Rectal smooth muscle tissue (tissue), 1 donor: Measurements from ENCODE around the gene ACSM3.

Experiments
- H3K27ac ChIP-seq: one replicate; pipeline ENCODE4 v1.7.0; 2013; ENCODE audit warnings: low read depth, low read length, inconsistent platforms
- H3K27me3 ChIP-seq: one replicate; pipeline ENCODE4 v1.7.0; 2013; ENCODE audit warnings: low read length; ENCODE audit not compliant: control insufficient read depth, insufficient read depth
- H3K36me3 ChIP-seq: one replicate; pipeline ENCODE4 v1.7.0; 2013; ENCODE audit warnings: low read length; ENCODE audit not compliant: control insufficient read depth, insufficient read depth
- H3K4me1 ChIP-seq: one replicate; pipeline ENCODE4 v1.7.0; 2013; ENCODE audit warnings: low read length; ENCODE audit not compliant: control insufficient read depth, insufficient read depth
- H3K4me3 ChIP-seq: one replicate; pipeline ENCODE4 v1.7.0; 2013; ENCODE audit warnings: low read length
- H3K9ac ChIP-seq: one replicate; pipeline ENCODE4 v1.7.0; 2013; ENCODE audit warnings: low read length

ACSM3 gene

GRCh38 chr16:20765732-20766131 is 1.9 kb downstream of the ACSM3 start:
- no peak overlapping the region for H3K27ac ChIP-seq
- H3K4me3 ChIP-seq = no peak overlapping the region
- no peak overlapping the region for H3K9ac ChIP-seq
- H3K36me3 ChIP-seq = no peaks in the 10 kb centered on the region
- peaks cover 2% of the 10 kb centered on the region for H3K4me1 ChIP-seq
- H3K27me3 ChIP-seq = no peaks in the 10 kb centered on the region

- no peak overlapping the region for H3K9ac ChIP-seq
Measured at GRCh38 chr16:20766294-20766693, 2.5 kb downstream of the ACSM3 start.

GRCh38 chr16:20767577-20767976 is 3.8 kb downstream of the ACSM3 start:
- Histone ChIP-seq H3K36me3 (no peaks in the 10 kb centered on the region), H3K27me3 (no peaks in the 10 kb centered on the region), H3K4me3 (no peak overlapping the region), H3K4me1 (peaks cover 2% of the 10 kb centered on the region), H3K27ac (no peak overlapping the region), H3K9ac (no peak overlapping the region)

More at GRCh38 chr16:20766294-20766693, 2.5 kb downstream of the ACSM3 start:
- Histone ChIP-seq H3K27ac (no peak overlapping the region), H3K27me3 (no peaks in the 10 kb centered on the region), H3K4me3 (no peak overlapping the region), H3K36me3 (no peaks in the 10 kb centered on the region), H3K4me1 (peaks cover 2% of the 10 kb centered on the region)

- Histone ChIP-seq H3K36me3 (no peaks in the 10 kb centered on the region), H3K27me3 (no peaks in the 10 kb centered on the region), H3K9ac (no peak overlapping the region), H3K4me3 (no peak overlapping the region), H3K4me1 (peaks cover 2% of the 10 kb centered on the region), H3K27ac (no peak overlapping the region)
Measured at GRCh38 chr16:20768121-20768520, 4.3 kb downstream of the ACSM3 start.

- H3K4me3 ChIP-seq = no peak overlapping the region
- no peaks in the 10 kb centered on the region for H3K27me3 ChIP-seq
- no peaks in the 10 kb centered on the region for H3K4me1 ChIP-seq
- H3K36me3 ChIP-seq = no peaks in the 10 kb centered on the region
- H3K27ac ChIP-seq = no peak overlapping the region
- no peak overlapping the region for H3K9ac ChIP-seq
Measured at GRCh38 chr16:20768818-20769217, 5.0 kb downstream of the ACSM3 start.

- H3K9ac ChIP-seq = no peak overlapping the region
- H3K4me3 ChIP-seq = no peak overlapping the region
- no peaks in the 10 kb centered on the region for H3K27me3 ChIP-seq
- H3K4me1 ChIP-seq = no peaks in the 10 kb centered on the region
- H3K36me3 ChIP-seq = no peaks in the 10 kb centered on the region
- no peak overlapping the region for H3K27ac ChIP-seq
Measured at GRCh38 chr16:20773679-20774078, 9.9 kb downstream of the ACSM3 start.

- H3K4me1 ChIP-seq = no peaks in the 10 kb centered on the region
- H3K27ac ChIP-seq = no peak overlapping the region
- no peak overlapping the region for H3K4me3 ChIP-seq
- no peaks in the 10 kb centered on the region for H3K27me3 ChIP-seq
- no peak overlapping the region for H3K9ac ChIP-seq
- no peaks in the 10 kb centered on the region for H3K36me3 ChIP-seq
Measured at GRCh38 chr16:20774703-20775362, 11.0 kb downstream of the ACSM3 start.

GRCh38 chr16:20781697-20782096 is 17.9 kb downstream of the ACSM3 start:
- Histone ChIP-seq H3K27ac (no peak overlapping the region), H3K9ac (no peak overlapping the region), H3K36me3 (no peaks in the 10 kb centered on the region), H3K4me3 (no peak overlapping the region), H3K4me1 (no peaks in the 10 kb centered on the region), H3K27me3 (no peaks in the 10 kb centered on the region)

- Histone ChIP-seq H3K27ac (no peak overlapping the region), H3K27me3 (no peaks in the 10 kb centered on the region), H3K9ac (no peak overlapping the region), H3K36me3 (no peaks in the 10 kb centered on the region), H3K4me1 (no peaks in the 10 kb centered on the region), H3K4me3 (no peak overlapping the region)
Measured at GRCh38 chr16:20782470-20782869, 18.7 kb downstream of the ACSM3 start.

- H3K27ac ChIP-seq = no peak overlapping the region
- H3K27me3 ChIP-seq = no peaks in the 10 kb centered on the region
- H3K4me3 ChIP-seq = no peak overlapping the region
- no peak overlapping the region for H3K9ac ChIP-seq
- no peaks in the 10 kb centered on the region for H3K36me3 ChIP-seq
- H3K4me1 ChIP-seq = no peaks in the 10 kb centered on the region
Measured at GRCh38 chr16:20784204-20784603, 20.4 kb downstream of the ACSM3 start.

- Histone ChIP-seq H3K9ac (no peak overlapping the region), H3K4me1 (no peaks in the 10 kb centered on the region), H3K4me3 (no peak overlapping the region), H3K27ac (no peak overlapping the region), H3K27me3 (no peaks in the 10 kb centered on the region), H3K36me3 (no peaks in the 10 kb centered on the region)
Measured at GRCh38 chr16:20789130-20789529, 25.3 kb downstream of the ACSM3 start.

- no peaks in the 10 kb centered on the region for H3K36me3 ChIP-seq
- no peak overlapping the region for H3K4me3 ChIP-seq
- no peaks in the 10 kb centered on the region for H3K27me3 ChIP-seq
- no peak overlapping the region for H3K27ac ChIP-seq
- no peak overlapping the region for H3K9ac ChIP-seq
- no peaks in the 10 kb centered on the region for H3K4me1 ChIP-seq
Measured at GRCh38 chr16:20791923-20792612, 28.3 kb downstream of the ACSM3 start.

GRCh38 chr16:20798364-20798763 is 34.5 kb downstream of the ACSM3 start:
- H3K36me3 ChIP-seq = peaks cover 7% of the 10 kb centered on the region
- no peaks in the 10 kb centered on the region for H3K4me1 ChIP-seq
- H3K9ac ChIP-seq = no peak overlapping the region
- no peaks in the 10 kb centered on the region for H3K27me3 ChIP-seq
- H3K27ac ChIP-seq = no peak overlapping the region
- H3K4me3 ChIP-seq = no peak overlapping the region
